IPS DF 19.7 (cell line): ENCODE results near the gene GSN.

Experiments
- DNase-seq: peaks from one replicate; pipeline ENCODE4 v3.0.0-alpha.2; 2013; ENCODE audit warnings: low read depth, low spot score

The GSN gene

DNA sequence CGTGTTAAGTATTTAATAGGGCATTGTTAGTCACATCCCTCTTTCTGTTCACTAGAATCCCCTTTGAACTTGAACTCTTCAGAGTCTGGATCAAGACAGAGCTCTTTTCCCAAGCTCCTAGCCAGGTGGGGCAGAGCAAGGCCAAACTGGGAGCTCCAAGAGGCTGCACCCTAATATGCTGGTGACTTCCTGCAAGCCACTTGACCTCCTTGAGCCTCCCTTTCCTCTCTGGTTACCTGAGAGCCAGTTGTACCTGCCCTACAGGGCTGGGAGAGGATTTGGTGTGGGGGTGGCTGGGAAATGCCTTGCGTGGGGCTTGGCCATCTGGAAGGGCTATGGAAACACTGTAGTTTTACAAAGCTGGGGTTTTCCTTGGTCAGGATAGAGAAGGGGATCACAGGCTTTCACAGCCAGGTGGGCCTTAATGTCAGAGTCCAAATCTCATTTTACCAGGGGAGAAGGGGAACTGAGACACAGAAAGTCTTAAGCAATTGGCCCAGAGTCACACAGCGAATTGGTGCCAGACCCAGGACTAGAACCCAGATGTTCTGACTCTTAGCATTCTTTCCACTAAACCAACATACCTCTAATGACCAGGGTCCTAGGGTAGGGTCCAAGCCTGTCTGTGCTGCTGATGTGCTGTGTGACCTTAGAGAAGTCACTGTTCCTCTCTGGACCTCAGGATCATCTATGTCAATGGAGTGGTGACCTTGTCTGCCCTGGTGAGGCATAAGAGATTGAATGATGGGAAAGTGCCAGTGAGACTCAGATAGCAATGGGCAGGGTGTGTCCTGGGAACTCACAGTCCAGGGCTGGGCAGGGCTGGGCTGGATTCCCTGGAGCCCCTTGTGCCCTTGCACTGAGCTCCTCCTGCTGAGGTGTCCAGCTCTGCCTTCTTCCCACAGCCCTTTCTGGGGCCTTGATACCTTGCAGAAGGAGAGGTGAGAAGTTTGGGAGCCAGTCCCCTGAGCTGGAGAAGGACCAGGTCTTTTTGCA, 35.8 kb downstream of the GSN start:
- DNase-seq = no peak

DNA sequence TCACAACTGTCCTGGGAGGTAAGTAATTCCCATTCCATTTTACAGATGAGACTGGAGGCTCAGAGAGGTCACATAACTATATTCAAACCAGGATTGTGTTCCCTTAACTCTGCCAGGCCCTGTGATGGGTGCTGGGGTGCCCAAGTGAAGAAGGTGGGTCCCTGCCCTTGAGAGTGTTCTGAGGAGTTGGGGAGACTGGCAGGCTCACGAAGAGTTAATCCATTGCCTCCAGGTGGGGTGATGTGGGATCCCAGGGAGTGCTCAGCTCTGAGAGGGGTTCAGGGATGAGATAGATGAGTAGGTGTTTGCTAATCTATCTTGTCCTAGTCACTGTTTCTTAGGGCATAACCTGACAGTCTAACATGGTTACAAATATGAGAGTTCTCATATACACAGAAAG, 36.7 kb downstream of the GSN start:
- no peak for DNase-seq

DNA sequence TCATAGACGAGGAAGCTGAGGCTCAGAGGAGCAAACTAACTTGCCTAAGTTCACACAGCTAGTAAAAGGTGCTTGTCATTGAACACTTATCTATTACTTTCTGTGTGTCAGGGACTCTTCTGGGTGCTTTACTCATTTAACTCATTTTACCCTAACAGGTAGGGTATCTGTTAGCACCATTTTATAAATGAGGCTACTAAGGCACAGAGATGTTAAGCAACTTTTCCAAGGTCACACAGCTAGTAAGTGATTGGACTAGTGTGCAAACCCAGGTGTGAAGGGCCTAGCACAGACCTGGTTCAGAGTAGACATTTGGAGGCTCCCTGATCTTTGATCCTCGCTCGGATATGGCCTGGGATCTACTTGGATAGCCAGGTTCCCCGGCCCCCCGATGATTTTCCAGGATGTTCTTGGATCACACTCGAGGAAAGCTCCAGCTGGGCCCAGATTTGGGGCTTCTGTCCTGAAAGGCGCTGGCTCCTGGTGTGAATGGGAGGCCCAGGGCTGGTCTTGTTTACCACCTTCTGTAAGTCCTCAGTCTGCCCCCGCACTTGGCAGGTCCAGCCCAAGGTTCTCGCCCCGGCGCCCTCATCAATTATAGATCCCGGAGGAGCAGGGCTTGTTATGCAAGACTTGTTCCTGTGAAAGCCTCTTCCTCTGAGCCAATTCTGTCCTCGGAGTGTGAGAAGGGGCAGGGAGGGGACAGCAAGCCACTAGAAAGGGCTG, 37.5 kb downstream of the GSN start:
- no peak for DNase-seq

DNA sequence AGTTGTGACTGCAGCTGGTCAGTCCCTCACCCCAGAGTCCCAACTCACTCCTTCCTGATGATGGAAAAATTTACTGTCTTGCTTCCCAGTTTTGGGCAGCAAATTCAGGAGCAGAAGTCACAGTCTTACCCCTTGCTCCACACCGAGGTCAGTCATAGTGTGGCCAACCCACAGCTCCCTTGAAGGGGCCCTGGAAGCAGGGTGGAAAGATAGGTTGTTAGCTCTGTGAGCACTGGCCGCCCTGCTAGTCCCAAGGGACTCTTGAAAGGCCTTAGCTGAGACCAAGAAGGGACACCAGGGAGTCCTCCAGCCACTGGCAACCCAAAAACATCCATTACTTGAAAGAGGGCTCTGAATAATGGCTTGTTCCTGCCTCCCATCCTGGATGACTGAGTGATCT, 40.0 kb downstream of the GSN start:
- DNase-seq = no peak

DNA sequence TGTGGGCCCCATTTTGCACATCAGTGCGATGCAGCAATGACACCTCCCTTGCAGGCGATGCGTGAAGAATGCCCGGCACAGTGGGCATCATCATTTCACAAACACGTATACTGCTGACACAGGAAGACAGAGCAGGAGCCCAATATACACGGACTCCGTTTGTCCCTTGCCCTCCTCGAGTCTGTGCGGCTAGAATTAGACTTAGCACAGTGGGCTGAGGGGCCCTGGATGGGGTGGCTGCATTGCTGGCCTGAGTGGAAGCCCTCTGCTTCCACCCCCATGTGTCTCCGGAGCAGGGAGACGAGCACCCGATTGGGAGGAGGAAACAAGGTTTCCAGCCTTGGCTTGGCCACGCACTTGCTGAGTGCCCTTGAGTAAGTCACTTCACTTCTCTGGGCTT, 40.8 kb downstream of the GSN start:
- no peak for DNase-seq

DNA sequence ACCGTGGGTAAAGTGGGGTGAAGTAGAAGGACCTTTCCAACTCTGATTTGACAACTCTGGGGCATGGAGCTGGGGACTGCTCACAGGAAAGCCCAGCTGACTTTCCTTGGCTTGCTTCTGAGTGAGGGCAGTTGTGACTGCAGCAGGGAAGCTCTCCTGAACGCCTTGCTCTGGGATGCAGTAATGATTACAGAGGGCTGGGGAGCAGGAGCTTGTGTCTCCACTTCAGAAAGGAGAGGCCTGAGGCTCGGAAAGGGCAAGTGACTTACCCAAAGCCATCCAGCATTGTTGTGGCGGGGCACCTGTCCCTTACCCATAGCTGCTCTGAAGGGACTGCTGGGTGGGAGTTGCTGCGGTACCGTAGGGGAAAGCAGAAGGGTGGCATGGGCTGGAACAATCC, 41.2 kb downstream of the GSN start:
- DNase-seq = no peak

DNA sequence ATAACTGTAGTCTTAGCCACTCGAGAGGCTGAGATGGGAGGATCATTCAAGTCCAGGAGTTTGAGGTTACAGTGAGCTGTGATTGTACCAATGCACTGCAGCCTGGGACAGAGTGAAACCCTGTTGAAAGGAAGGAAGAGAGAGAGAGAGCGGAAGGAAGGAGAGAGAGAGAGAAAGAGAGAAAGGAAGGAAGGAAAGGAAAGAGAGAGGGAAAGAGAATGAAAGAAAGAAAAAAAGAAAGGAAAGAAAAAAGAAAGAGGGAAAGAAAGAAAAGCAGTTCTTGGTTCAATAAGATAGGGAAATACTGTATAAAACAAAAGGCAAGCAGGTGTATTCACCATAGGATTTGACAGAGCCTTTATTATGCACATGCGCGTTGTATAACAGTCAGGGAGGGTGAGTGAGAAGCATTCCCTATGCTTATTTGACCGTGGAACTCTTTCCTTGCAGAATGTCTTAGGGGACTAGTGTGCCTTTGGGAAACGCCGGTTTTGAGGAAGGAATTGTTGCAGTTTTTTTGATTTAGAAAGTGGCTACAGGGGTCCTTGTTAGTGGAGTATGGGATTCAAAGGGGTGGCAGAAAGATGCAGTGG, 42.0 kb downstream of the GSN start:
- DNase-seq = no peak

DNA sequence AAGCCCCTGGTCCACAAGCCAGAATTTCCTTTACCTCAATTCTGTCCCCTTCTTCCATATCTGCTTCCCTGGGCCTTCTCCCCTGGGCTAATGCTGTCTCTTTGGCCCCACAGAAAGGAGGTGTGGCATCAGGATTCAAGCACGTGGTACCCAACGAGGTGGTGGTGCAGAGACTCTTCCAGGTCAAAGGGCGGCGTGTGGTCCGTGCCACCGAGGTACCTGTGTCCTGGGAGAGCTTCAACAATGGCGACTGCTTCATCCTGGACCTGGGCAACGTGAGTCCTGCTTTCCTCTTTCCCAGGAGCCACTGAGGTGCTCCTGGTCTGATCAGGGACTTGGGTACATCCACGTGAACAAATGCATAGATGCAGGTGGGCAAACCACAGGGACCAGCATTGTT, 42.6 kb downstream of the GSN start:
- DNase-seq = no peak

DNA sequence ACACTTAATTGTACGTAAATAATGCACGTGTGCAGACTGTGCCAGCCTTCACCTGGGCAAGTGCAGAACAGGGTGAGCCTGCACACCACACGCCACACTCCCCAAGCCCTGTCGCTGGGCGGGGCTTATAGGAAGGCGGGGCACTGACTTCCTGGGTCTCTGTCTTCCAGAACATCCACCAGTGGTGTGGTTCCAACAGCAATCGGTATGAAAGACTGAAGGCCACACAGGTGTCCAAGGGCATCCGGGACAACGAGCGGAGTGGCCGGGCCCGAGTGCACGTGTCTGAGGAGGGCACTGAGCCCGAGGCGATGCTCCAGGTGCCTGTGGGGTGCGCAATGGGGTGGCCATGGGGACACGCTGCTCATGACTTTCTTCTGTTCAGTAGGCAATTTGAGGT, 44.2 kb downstream of the GSN start:
- DNase-seq = no peak

DNA sequence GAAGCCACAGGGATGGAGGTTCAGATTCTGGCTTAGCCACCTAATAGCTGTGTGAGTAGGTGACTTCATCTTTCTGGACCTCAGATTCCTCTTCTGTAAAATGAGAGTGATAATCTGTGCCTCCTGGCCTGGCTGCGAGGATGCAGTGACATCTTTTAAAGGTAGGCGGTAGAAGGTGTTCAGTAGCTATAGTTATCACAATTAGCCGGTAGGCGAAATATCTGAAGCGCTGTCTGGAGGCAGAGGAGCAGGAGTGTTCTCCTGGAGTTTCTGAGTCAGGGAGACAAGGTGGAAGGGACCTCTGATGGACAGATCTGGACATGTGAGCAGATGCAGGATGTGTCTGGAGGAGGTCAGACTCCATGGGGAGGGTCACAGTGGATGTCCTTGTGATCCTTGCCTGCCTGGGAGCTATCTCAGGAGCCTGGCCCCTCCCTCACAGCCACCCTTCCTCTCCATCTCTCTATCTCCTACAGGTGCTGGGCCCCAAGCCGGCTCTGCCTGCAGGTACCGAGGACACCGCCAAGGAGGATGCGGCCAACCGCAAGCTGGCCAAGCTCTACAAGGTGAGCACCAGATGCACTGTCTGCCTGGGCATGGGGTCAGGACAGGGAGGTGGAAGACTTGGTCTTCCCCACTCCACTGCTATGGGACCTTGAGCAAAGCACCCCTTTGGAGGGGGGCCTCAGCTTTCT, 45.6 kb downstream of the GSN start:
- no peak for DNase-seq

DNA sequence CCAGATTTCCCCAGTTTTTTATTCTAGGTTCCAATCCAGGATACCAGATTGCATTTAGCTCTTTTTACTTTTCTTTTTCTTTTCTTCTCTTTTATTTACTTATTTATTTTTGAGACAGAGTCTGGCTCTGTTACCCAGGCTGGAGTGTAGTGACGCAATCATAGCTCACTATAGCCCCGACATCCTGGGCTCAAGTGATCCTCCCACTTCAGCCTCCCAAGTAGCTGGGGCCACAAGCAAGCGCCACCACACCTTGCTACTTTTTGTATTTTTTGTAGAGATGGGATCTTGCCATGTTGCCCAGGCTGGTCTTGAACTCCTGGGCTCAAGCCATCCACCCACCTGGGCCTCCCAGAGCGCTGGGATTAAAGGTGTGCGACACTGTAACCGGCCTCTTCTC, 48.4 kb downstream of the GSN start:
- DNase-seq = no peak

DNA sequence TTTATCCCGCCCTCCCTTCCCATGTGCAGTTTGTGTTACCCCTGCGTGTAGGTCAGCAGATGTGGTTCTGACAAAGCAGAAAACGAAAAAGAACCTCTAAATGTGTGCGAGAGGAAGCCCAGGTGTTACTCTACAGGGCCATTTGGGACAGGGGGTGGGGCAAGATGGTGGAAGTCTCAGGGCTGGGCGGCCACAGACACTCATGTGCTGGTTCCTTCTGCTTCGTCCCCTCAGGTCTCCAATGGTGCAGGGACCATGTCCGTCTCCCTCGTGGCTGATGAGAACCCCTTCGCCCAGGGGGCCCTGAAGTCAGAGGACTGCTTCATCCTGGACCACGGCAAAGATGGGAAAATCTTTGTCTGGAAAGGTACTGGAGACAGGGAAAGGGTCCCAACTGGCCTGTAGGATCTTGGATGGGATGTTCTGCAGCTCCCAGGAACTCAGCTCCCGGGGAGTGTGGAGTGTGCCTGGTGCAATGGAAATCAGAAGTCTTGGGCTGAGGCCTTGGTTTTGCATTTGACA, 49.0 kb downstream of the GSN start:
- no peak for DNase-seq

DNA sequence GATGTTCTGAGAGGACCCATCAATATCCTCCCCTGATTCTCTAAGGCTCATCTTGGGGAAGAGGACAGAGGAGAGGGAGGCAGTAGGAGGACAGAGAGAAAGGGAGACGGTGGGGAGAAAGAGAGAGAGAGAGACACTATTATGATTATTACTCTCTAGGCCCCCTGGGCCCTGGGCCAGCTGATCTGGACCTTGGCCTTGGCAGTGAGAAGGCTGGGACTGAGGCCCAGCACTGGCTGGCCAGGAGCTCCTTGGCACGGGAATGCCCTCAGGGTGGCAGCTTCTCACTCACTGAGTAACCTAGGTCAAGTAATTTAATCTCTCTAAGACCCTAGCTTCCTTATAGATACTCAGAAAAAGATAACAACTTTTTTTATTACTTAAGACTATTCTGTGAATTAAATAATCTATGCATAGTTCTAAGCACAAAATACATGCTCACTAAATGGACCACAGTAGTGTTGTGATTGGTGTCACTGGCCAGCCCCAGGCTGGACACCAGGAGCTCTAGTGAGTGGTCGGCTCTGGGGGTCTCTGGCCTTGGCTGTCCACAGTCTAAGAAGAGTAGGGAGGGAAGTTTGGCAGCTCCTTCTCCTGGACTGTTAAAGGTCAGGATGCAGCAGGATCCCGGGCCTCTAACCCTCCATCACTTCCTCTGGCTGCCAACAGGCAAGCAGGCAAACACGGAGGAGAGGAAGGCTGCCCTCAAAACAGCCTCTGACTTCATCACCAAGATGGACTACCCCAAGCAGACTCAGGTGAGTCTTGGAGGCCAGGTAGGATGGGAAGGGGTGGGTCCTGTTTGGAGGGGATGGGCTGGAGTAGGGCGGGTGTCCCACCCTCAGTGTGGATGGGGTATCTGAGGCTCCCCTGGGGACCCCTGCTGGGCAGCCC, 50.0 kb downstream of the GSN start:
- DNase-seq = no peak

DNA sequence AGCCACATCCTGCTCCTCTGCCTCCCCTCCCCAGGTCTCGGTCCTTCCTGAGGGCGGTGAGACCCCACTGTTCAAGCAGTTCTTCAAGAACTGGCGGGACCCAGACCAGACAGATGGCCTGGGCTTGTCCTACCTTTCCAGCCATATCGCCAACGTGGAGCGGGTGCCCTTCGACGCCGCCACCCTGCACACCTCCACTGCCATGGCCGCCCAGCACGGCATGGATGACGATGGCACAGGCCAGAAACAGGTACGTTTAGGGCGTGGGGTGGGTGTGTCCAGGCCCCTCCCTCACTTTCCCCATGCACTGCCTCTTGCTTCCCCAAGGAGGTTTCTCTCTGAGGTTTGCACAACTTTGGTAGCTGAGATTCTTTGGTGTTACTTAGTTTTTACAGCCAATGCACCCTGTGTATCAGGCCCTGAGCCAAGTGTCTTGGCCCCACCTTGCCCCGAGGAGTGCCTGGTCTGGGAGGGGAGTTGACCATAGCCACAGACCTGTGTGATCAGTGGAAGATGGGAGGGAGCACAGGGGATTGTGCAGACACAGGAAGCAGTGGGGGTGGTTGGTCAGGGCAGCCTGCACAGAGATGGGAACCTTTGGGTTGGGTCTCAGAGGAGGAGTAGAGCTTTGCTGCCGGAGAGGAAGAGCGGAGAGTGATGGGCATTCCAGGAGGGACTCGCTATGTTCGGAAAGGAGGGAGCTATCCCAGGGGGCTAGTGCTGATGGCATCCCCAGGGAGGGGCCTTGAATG, 50.8 kb downstream of the GSN start:
- DNase-seq = no peak

DNA sequence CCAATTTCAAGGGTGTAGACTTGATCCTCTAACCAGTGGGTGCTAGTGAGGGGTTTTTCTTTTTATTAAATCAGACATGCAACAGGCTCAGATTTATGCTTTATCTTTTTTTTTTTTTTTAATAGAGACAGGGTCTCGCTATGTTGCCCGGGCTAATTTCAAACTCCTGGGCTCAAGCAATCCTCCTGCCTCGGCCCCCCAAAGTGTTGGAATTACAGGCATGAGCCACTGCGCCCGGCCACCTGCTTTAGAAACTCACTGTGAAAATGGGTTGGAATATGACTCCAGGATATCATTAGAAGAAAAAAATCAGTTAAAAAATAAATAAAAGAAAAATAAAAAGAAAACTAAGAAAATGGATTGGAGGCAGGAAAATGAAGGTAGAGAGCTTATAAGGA, 51.4 kb downstream of the GSN start:
- DNase-seq = no peak

DNA sequence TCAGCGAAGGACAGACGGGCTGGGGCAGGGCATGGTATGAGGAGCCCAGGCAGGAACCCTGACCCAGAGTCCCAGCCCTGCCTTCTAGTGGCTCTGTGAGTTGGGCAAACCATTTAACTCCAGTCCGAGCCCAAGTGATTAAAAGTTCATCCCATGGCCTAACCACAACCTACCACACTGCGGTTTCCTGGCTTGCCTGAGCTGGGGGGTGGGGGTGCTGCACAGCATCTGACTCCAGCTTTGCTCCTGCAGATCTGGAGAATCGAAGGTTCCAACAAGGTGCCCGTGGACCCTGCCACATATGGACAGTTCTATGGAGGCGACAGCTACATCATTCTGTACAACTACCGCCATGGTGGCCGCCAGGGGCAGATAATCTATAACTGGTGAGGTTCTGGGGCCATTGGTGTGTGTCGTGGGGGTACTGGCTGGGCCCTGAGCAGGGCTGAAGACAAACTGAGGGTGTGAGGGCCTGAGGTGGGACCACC, 53.1 kb downstream of the GSN start:
- no peak for DNase-seq

DNA sequence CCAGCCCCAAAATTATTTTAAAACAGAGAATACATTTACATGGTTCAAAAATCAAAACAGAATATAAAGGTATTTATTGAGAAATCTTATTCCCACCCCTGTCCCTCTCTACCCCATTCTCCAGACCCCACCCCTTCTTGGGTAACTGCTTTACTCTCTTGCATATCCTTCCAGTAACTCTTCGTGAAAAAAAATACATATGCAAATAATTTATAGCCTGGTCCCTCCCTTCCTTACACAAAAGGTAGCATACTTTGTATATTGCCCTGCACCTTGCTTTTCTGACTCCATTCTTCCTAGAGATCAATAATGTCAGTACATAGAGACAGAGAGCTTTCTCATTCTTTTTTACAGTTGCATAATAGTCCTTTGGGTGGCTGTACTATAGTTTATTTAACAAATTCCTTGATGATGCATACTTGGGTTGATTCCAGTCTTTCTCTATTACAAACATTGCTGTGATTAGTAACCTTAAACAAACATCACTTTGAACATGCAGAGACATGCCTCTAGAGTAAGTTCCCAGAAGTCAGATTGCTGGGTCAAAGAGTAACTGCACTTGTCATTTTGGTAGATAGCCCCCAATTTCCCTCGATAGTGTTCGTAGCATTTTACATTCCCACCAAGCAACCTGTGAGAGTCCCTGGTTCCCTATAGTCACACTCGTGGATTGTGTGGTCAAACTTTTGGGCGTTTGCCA, 54.2 kb downstream of the GSN start:
- no peak for DNase-seq

DNA sequence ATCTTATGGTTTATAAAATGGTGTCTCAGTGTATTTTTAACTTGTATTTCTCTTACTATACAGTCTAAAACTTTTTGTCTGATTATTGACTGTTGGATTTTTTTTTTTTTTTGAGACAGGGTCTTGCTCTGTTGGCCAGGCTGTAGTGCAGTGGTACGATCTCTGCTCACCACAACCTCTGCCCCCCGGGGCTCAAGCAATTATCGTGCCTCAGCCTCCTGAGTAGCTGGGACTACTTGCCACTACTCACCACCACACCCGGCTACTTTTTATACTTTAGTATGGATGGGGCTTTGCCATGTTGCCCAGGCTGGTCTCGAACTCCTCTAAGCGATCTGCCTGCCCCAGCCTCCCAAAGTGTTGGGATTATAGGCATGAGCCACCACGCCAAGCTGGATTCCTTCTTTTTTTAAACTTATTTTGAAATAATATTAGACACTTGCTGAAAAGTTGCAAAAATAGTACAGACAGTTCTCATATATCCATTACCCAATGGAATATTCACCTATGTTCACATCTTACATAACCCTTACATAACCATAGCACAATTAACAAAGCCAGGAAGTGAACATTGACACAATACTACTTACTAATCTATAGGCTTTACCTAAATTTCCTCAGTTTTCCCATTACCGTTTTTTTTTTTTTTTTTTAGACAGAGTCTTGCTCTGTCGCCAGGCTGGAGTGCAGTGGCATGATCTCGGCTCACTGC, 54.9 kb downstream of the GSN start:
- no peak for DNase-seq
